ENCODE results near the gene CIPC. TPM values are rescaled to one million over a fixed set of nuclear protein-coding genes. Genes with fewer than 3 reads are reported as not detected.

CIPC gene, protein sequence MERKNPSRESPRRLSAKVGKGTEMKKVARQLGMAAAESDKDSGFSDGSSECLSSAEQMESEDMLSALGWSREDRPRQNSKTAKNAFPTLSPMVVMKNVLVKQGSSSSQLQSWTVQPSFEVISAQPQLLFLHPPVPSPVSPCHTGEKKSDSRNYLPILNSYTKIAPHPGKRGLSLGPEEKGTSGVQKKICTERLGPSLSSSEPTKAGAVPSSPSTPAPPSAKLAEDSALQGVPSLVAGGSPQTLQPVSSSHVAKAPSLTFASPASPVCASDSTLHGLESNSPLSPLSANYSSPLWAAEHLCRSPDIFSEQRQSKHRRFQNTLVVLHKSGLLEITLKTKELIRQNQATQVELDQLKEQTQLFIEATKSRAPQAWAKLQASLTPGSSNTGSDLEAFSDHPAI
- 10 to 100 TPM; 12.3 to 14.3 TPM for total RNA-seq

DNA sequence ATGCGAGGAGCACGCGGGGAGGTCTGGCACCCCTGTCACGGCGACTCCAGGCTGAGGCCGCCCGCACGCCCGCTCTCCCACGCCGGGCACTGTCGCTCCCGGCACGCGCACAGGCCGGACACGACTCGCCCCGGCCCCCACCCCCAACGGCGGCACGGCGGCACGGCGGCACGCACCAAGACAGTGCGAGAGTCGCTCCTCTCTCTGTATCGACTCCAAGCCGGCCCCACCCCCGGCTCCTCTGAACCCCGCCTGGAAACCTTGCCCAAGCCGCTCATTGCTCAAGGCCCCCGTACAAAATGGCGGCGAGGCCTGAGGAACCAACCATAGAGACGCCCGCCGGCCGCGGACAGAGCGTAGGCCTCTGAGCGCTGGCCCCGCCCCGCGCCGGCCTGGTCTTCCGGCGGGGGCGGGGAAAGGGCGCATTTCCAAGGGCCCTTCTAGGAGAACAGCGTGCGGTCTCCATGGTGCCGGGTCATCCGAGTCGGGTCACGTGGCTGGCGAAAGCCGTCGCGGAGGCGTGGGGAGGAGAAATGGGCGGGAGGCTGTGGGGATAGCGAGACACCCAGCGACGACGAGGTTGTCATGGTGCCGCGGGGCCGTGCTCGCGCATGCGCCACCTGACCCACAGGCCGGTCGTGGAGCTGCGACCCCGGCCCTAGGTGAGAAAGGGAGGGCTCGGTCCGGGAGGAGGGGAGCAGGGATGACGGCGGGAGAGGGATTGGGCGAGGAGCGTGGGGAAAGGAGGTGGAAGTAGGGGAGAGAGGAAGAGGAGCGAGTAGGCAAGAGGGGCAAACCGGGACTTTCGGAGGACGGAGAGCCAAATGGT lies at the start of gene CIPC:
CIPC (plus strand) TSS at position 559 of the 829 bp plus-strand sequence. CDS start 7,451 bp downstream, outside the sequence.

GRCh38 chr14:77141214-77142004 lies 43.4 kb downstream of the CIPC start, which contains the start of gene ZDHHC22:
ZDHHC22 (minus strand) TSS chr14:77141791; CDS start chr14:77139738, 2,053 bp downstream.

Other genes with a start within 250 kb of the CIPC start
- 10 to 100 TPM; 35.4 to 36.7 TPM for gene IRF2BPL, start 69.5 kb upstream of the CIPC start, total RNA-seq
- gene ZDHHC22, start 43.5 kb downstream of the CIPC start, total RNA-seq, result not detected
- gene TMEM63C, start 83.5 kb downstream of the CIPC start, total RNA-seq, result under 1 TPM; 0.10 to 0.17 TPM
- gene NGB, start 172.9 kb downstream of the CIPC start, total RNA-seq, result not detected
- 10 to 100 TPM in 1 of 2 experiments, 1 to 10 TPM in 1; 9.1 to 13.1 TPM for gene POMT2, start 222.6 kb downstream of the CIPC start, total RNA-seq
- 10 to 100 TPM; 15.2 to 19.7 TPM for gene GSTZ1, start 222.8 kb downstream of the CIPC start, total RNA-seq